Fibroblast of lung (primary cell): ENCODE measurements around the gene FETUB. TPM values are rescaled to one million over a fixed set of nuclear protein-coding genes. Genes with fewer than 3 reads are reported as not detected.

Source experiments
- DNase-seq, 2 donors: peaks; one replicate each; pipeline versions ENCODE4 v3.0.0 to v3.0.0-alpha.2; 2010; ENCODE audit warnings: low read depth in 2 of 2
- H2AFZ ChIP-seq: 2 replicates; pipeline ENCODE4 v1.5.1; 2012; ENCODE audit warnings: low read length, control low read depth, inconsistent platforms
- H3K27ac ChIP-seq: 2 replicates; pipeline ENCODE4 v1.5.1; 2011; ENCODE audit warnings: low read length, control low read depth; ENCODE audit not compliant: insufficient read depth
- H3K27me3 ChIP-seq: 2 replicates; pipeline ENCODE4 v1.5.1; 2011; ENCODE audit warnings: mild to moderate bottlenecking, low read length; ENCODE audit not compliant: control insufficient read depth, insufficient read depth
- H3K36me3 ChIP-seq: 2 replicates; pipeline ENCODE4 v1.5.1; 2011; ENCODE audit warnings: low read length; ENCODE audit not compliant: control insufficient read depth, insufficient read depth
- H3K4me1 ChIP-seq: 2 replicates; pipeline ENCODE4 v1.5.1; 2011; ENCODE audit warnings: low read length; ENCODE audit not compliant: control insufficient read depth, insufficient read depth; ENCODE audit errors: extremely low read depth
- H3K4me2 ChIP-seq: 2 replicates; pipeline ENCODE4 v1.5.1; 2011; ENCODE audit warnings: low read length, control low read depth; ENCODE audit not compliant: insufficient read depth; ENCODE audit errors: extremely low read depth
- H3K4me3 ChIP-seq, 4 experiments: fragments of 200-600 bp in 1 of 4; sonication (generic) in 1 of 4; replicated peaks in 1 of 4; 2 replicates each; pipeline ENCODE4 v1.5.1; 2011 to 2016; ENCODE audit warnings: low read length in 4 of 4, low read depth in 3 of 4, mild to moderate bottlenecking in 3 of 4, control low read depth in 2 of 4, inconsistent platforms in 1 of 4, mixed read lengths in 1 of 4; ENCODE audit not compliant: insufficient read depth in 1 of 4; ENCODE audit errors: control extremely low read depth in 1 of 4
- H3K79me2 ChIP-seq: 2 replicates; pipeline ENCODE4 v1.5.1; 2012; ENCODE audit warnings: mild to moderate bottlenecking, low read length, inconsistent platforms; ENCODE audit not compliant: control insufficient read depth, insufficient read depth
- H3K9ac ChIP-seq: 2 replicates; pipeline ENCODE4 v1.5.1; 2011; ENCODE audit warnings: mild to moderate bottlenecking, low read length, control low read depth; ENCODE audit not compliant: insufficient read depth
- H3K9me3 ChIP-seq: 2 replicates; pipeline ENCODE4 v1.5.1; 2012; ENCODE audit warnings: low read depth, low read length; ENCODE audit not compliant: control insufficient read depth, insufficient read depth
- H4K20me1 ChIP-seq: 2 replicates; pipeline ENCODE4 v1.5.1; 2011; ENCODE audit warnings: low read length; ENCODE audit not compliant: control insufficient read depth, insufficient read depth; ENCODE audit errors: extremely low read depth
- CTCF ChIP-seq, 2 donors: IDR thresholded peaks in 1 of 2; conservative IDR thresholded peaks in 1 of 2; 1 replicate in 1 of 2; 2 replicates in 1 of 2; pipeline ENCODE4 v1.5.1; 2011 to 2012; ENCODE audit warnings: low read length in 2 of 2, control low read depth in 1 of 2, inconsistent platforms in 1 of 2, low read depth in 1 of 2, mild to moderate bottlenecking in 1 of 2
- EZH2 ChIP-seq: IDR thresholded peaks from 2 replicates; pipeline ENCODE4 v1.5.1; 2012; ENCODE audit warnings: low read length, control low read depth, mild to moderate bottlenecking; ENCODE audit errors: missing control alignments
- polyA plus RNA-seq, 2 donors: library from polyadenylated mRNA; depleted of rRNA in 1 of 2; stranded (reverse) in 1 of 2; unstranded in 1 of 2; fragments of >200 nt; gene quantifications; 2 replicates each; pipeline ENCODE4 v1.2.1, GENCODE V29; 2011 to 2012; ENCODE audit warnings: missing spikeins in 1 of 2
- total RNA-seq: library from RNA; depleted of rRNA; stranded (reverse); fragments of >200 nt; gene quantifications from 2 replicates; pipeline ENCODE4 v1.2.1, GENCODE V29; 2014

The FETUB gene
- total and polyA plus RNA-seq, 2 donors (not counting 1 experiment from before 2014, with no cell fraction given) = not detected

- no peak for TF ChIP-seq CTCF (conservative IDR thresholded peaks at IDR 0.05 in 1 of 2, IDR thresholded peaks at IDR 0.05 in 1 of 2; ENCODE audit: low read depth in 1 of 2, low read length in 2 of 2)
- no peak for TF ChIP-seq EZH2
Observed at GRCh38 chr3:186638259-186638658, 1.9 kb upstream of the FETUB start.

GRCh38 chr3:186640473-186640818, 247 bp downstream of the FETUB start:
- H3K9me3 ChIP-seq = no peaks in the 10 kb centered on the region
- peaks cover 3% of the 10 kb centered on the region for H3K27me3 ChIP-seq
- no peak overlapping the region for H3K4me2 ChIP-seq
- H3K9ac ChIP-seq = no peak overlapping the region
- H3K36me3 ChIP-seq = no peaks in the 10 kb centered on the region
- no peaks in the 10 kb centered on the region for H4K20me1 ChIP-seq
- no peak overlapping the region for H2AFZ ChIP-seq
- no peak overlapping the region for H3K4me3 ChIP-seq
- no peaks in the 10 kb centered on the region for H3K79me2 ChIP-seq
- TF ChIP-seq EZH2 = no peak
- no peak for TF ChIP-seq CTCF (conservative IDR thresholded peaks at IDR 0.05 in 1 of 2, IDR thresholded peaks at IDR 0.05 in 1 of 2; ENCODE audit: low read depth in 1 of 2, low read length in 2 of 2)
- no peak overlapping the region for H3K27ac ChIP-seq
- peak in 1 of 2 donors; percentile 54 for DNase-seq
- no peaks in the 10 kb centered on the region for H3K4me1 ChIP-seq

More at GRCh38 chr3:186638259-186638658, 1.9 kb upstream of the FETUB start:
- Histone ChIP-seq H3K4me1 (no peaks in the 10 kb centered on the region), H3K4me3 (no peak overlapping the region), H2AFZ (no peak overlapping the region), H4K20me1 (no peaks in the 10 kb centered on the region), H3K79me2 (no peaks in the 10 kb centered on the region), H3K4me2 (no peak overlapping the region), H3K27me3 (peaks cover 3% of the 10 kb centered on the region), H3K9me3 (no peaks in the 10 kb centered on the region), H3K9ac (no peak overlapping the region), H3K36me3 (no peaks in the 10 kb centered on the region), H3K27ac (no peak overlapping the region)
- no peak for DNase-seq

- no peaks in the 10 kb centered on the region for H3K36me3 ChIP-seq
- H3K4me2 ChIP-seq = no peak overlapping the region
- H3K79me2 ChIP-seq = no peaks in the 10 kb centered on the region
- no peaks in the 10 kb centered on the region for H3K4me1 ChIP-seq
- no peak for TF ChIP-seq EZH2
- no peak for TF ChIP-seq CTCF (conservative IDR thresholded peaks at IDR 0.05 in 1 of 2, IDR thresholded peaks at IDR 0.05 in 1 of 2; ENCODE audit: low read depth in 1 of 2, low read length in 2 of 2)
- no peaks in the 10 kb centered on the region for H3K9me3 ChIP-seq
- no peak overlapping the region for H3K27ac ChIP-seq
- H4K20me1 ChIP-seq = no peaks in the 10 kb centered on the region
- no peak overlapping the region for H3K4me3 ChIP-seq
- peaks cover 3% of the 10 kb centered on the region for H3K27me3 ChIP-seq
- DNase-seq = no peak
- H3K9ac ChIP-seq = no peak overlapping the region
- H2AFZ ChIP-seq = no peak overlapping the region
Observed at GRCh38 chr3:186640929-186641328, 730 bp downstream of the FETUB start.
